Vagina (tissue), 2 donors: ENCODE measurements around the gene WDR7. TPM values are rescaled to one million over a fixed set of nuclear protein-coding genes. Genes with fewer than 3 reads are reported as not detected.

Source experiments
- DNase-seq, 2 donors: peaks; one replicate each; pipeline ENCODE4 v3.0.0-alpha.2; 2017; ENCODE audit errors: extremely low spot score in 2 of 2
- H3K27ac ChIP-seq: fragments of 200-600 bp; sonication (generic); one replicate; pipeline ENCODE4 v1.5.1; 2019
- H3K27me3 ChIP-seq: fragments of 200-600 bp; sonication (generic); one replicate; pipeline ENCODE4 v1.5.1; 2019
- H3K36me3 ChIP-seq, 2 donors: fragments of 200-600 bp; sonication (generic); one replicate each; pipeline ENCODE4 v1.5.1; 2017 to 2019
- H3K4me1 ChIP-seq: fragments of 200-600 bp; sonication (generic); one replicate; pipeline ENCODE4 v1.5.1; 2019
- H3K4me3 ChIP-seq, 2 donors: fragments of 200-600 bp; sonication (generic); 1 replicate in 1 of 2; 2 replicates in 1 of 2; pipeline ENCODE4 v1.5.1; 2016 to 2019
- H3K9me3 ChIP-seq: fragments of 200-600 bp; sonication (generic); one replicate; pipeline ENCODE4 v1.5.1; 2019
- CTCF ChIP-seq, 3 experiments: fragments of 450-650 bp in 2 of 3; fragments of 200-600 bp in 1 of 3; sonication (generic) in 1 of 3; IDR thresholded peaks; one replicate each; pipeline ENCODE4 v1.5.1; 2017 to 2019; ENCODE audit warnings: antibody characterized with exemption in 3 of 3, mild to moderate bottlenecking in 2 of 3, moderate library complexity in 2 of 3
- POLR2A ChIP-seq, 2 donors: fragments of 450-650 bp; IDR thresholded peaks; one replicate each; pipeline ENCODE4 v1.6.1; 2017; ENCODE audit warnings: antibody characterized with exemption in 2 of 2, mild to moderate bottlenecking in 2 of 2, moderate library complexity in 2 of 2
- POLR2AphosphoS5 ChIP-seq, 2 donors: sonication (generic); formaldehyde crosslinking; IDR thresholded peaks; one replicate each; pipeline ENCODE4 v1.9.0; 2017; ENCODE audit warnings: antibody characterized with exemption in 2 of 2, mild to moderate bottlenecking in 2 of 2, low read depth in 1 of 2; ENCODE audit not compliant: insufficient read depth in 1 of 2
- intact Hi-C: fragments of 100-400 bp; cut with DNase I; formaldehyde crosslinking; loops from one replicate; pipeline ENCODE4 v1.15.1; 2023
- total RNA-seq: library from RNA; depleted of rRNA; stranded (reverse); fragments of >200 nt; gene quantifications from one replicate; pipeline ENCODE4 v1.2.3, GENCODE V29; 2016

WDR7 gene
- total RNA-seq, 1 donor from 2014 or later, result 26.3 TPM

- Histone ChIP-seq H3K27me3 (no peaks in the 10 kb centered on the region), H3K4me1 (no peaks in the 10 kb centered on the region), H3K27ac (no peak overlapping the region), H3K9me3 (no peaks in the 10 kb centered on the region), H3K36me3 (no peaks in the 10 kb centered on the region), H3K4me3 (no peak overlapping the region)
- no peak for TF ChIP-seq POLR2A (IDR thresholded peaks at IDR 0.05)
- TF ChIP-seq POLR2AphosphoS5 (IDR thresholded peaks at IDR 0.05; ENCODE audit: insufficient read depth in 1 of 2, low read depth in 1 of 2), result no peak
- no peak for TF ChIP-seq CTCF (IDR thresholded peaks at IDR 0.05)
- intact Hi-C loops, result no loop called here
- no peak for DNase-seq
Measured at GRCh38 chr18:56770873-56771272, 119.7 kb downstream of the WDR7 start.

GRCh38 chr18:56775701-56776100, 124.5 kb downstream of the WDR7 start:
- no peak overlapping the region for H3K27ac ChIP-seq
- H3K4me1 ChIP-seq, result no peaks in the 10 kb centered on the region
- TF ChIP-seq CTCF (IDR thresholded peaks at IDR 0.05) (no peak), POLR2AphosphoS5 (IDR thresholded peaks at IDR 0.05; ENCODE audit: insufficient read depth in 1 of 2, low read depth in 1 of 2) (no peak), POLR2A (IDR thresholded peaks at IDR 0.05) (no peak)

GRCh38 chr18:56787390-56787789, 136.2 kb downstream of the WDR7 start:
- Histone ChIP-seq H3K4me1 (no peaks in the 10 kb centered on the region), H3K27me3 (no peaks in the 10 kb centered on the region), H3K4me3 (no peak overlapping the region), H3K9me3 (no peaks in the 10 kb centered on the region), H3K27ac (no peak overlapping the region), H3K36me3 (peaks cover 0 to 11% of the 10 kb centered on the region in 2 donors)
- TF ChIP-seq POLR2A (IDR thresholded peaks at IDR 0.05), result no peak
- TF ChIP-seq POLR2AphosphoS5 (IDR thresholded peaks at IDR 0.05; ENCODE audit: insufficient read depth in 1 of 2, low read depth in 1 of 2), result no peak
- TF ChIP-seq CTCF (IDR thresholded peaks at IDR 0.05), result no peak
- intact Hi-C loops, result no loop called here
- no peak for DNase-seq

More at GRCh38 chr18:56775701-56776100, 124.5 kb downstream of the WDR7 start:
- Histone ChIP-seq H3K9me3 (no peaks in the 10 kb centered on the region), H3K4me3 (no peak overlapping the region), H3K36me3 (no peaks in the 10 kb centered on the region), H3K27me3 (no peaks in the 10 kb centered on the region)
- no peak for DNase-seq
- intact Hi-C loops, result no loop called here

- intact Hi-C loops, result no loop called here
- no peak for DNase-seq
- H3K4me3 ChIP-seq, result no peak overlapping the region
- TF ChIP-seq POLR2AphosphoS5 (IDR thresholded peaks at IDR 0.05; ENCODE audit: insufficient read depth in 1 of 2, low read depth in 1 of 2), result no peak
- no peak for TF ChIP-seq CTCF (IDR thresholded peaks at IDR 0.05)
- TF ChIP-seq POLR2A (IDR thresholded peaks at IDR 0.05), result no peak
- H3K36me3 ChIP-seq, result peaks cover 0 to 9% of the 10 kb centered on the region in 2 donors
- no peaks in the 10 kb centered on the region for H3K9me3 ChIP-seq
- no peaks in the 10 kb centered on the region for H3K4me1 ChIP-seq
- H3K27me3 ChIP-seq, result no peaks in the 10 kb centered on the region
- H3K27ac ChIP-seq, result no peak overlapping the region
Measured at GRCh38 chr18:56789004-56789888, 138.1 kb downstream of the WDR7 start.

- DNase-seq, result no peak
- H3K27ac ChIP-seq, result no peak overlapping the region
- H3K9me3 ChIP-seq, result no peaks in the 10 kb centered on the region
- no peaks in the 10 kb centered on the region for H3K27me3 ChIP-seq
- no peaks in the 10 kb centered on the region for H3K4me1 ChIP-seq
- no peak overlapping the region for H3K4me3 ChIP-seq
- intact Hi-C loops, result no loop called here
- peaks cover 0 to 6% of the 10 kb centered on the region in 2 donors for H3K36me3 ChIP-seq
- TF ChIP-seq POLR2A (IDR thresholded peaks at IDR 0.05) (no peak), CTCF (IDR thresholded peaks at IDR 0.05) (no peak), POLR2AphosphoS5 (IDR thresholded peaks at IDR 0.05; ENCODE audit: insufficient read depth in 1 of 2, low read depth in 1 of 2) (no peak)
Measured at GRCh38 chr18:56789889-56790180, 138.7 kb downstream of the WDR7 start.
